ENCODE results near the gene PRDX6. TPM values are rescaled to one million over a fixed set of nuclear protein-coding genes. Genes with fewer than 3 reads are reported as not detected.

The PRDX6 gene
- total RNA-seq, 1 experiment from 2014 or later: 533 TPM

- no peak overlapping the region for H4K91ac ChIP-seq (ENCODE audit: insufficient read length, low read depth, low read length)
- no peak overlapping the region for H2AFZ ChIP-seq (ENCODE audit: low read length)
- H3K18ac ChIP-seq (ENCODE audit: insufficient read length, low read depth, low read length): no peak overlapping the region
- no CpG with 5 or more reads among the region's 2 CpGs for WGBS (ENCODE audit: extremely low coverage, insufficient read length, low lambda C conversion rate)
- H3K4ac ChIP-seq (ENCODE audit: low read depth, low read length): no peak overlapping the region
- H3K23me2 ChIP-seq (ENCODE audit: insufficient read length, low read depth, low read length, poor library complexity, severe bottlenecking): no peaks in the 10 kb centered on the region
- H2BK120ac ChIP-seq (ENCODE audit: low read depth, low read length, poor library complexity, severe bottlenecking): no peak overlapping the region
- H4K20me1 ChIP-seq (ENCODE audit: control insufficient read depth, insufficient read depth, insufficient read length): no peaks in the 10 kb centered on the region
- no peak overlapping the region for H4K8ac ChIP-seq (replicated peaks; ENCODE audit: insufficient read length, low read depth, low read length)
- peaks cover under 1 to 3% of the 10 kb centered on the region in 2 experiments; a peak in 3 of 5 replicates for H3K9me3 Mint-ChIP-seq
- peaks cover 0 to 2% (median 2%) of the 10 kb centered on the region in 3 experiments; a peak in 4 of 7 replicates for H3K36me3 Mint-ChIP-seq (ENCODE audit: insufficient read depth in 1 of 3, low read depth in 3 of 3)
- no peak overlapping the region for H2BK15ac ChIP-seq (ENCODE audit: low read depth, low read length)
- H2BK12ac ChIP-seq (ENCODE audit: insufficient read length, low read depth, low read length): no peak overlapping the region
- H2BK20ac ChIP-seq (ENCODE audit: low read depth, low read length, poor library complexity, severe bottlenecking): no peak overlapping the region
- H3K23ac ChIP-seq (ENCODE audit: insufficient read length, low read depth, low read length): no peak overlapping the region
- no peak overlapping the region for H2BK5ac ChIP-seq (ENCODE audit: insufficient read length, low read length)
- no peak for TF ChIP-seq CTCF (conservative IDR thresholded peaks at IDR 0.05)
- no peaks in the 10 kb centered on the region for H3K79me2 ChIP-seq (ENCODE audit: insufficient read depth, low read length)
- no peak overlapping the region for H3K27ac Mint-ChIP-seq
- H3K27me3 Mint-ChIP-seq (ENCODE audit: low read depth): no peaks in the 10 kb centered on the region
- no peaks in the 10 kb centered on the region for H3K9me3 ChIP-seq (ENCODE audit: control insufficient read depth, low read depth, low read length)
- H3K4me3 Mint-ChIP-seq: no peak overlapping the region
- no peak overlapping the region for H2AK5ac ChIP-seq (ENCODE audit: insufficient read length, low read length)
- H3K4me1 ChIP-seq (ENCODE audit: insufficient read depth, low read length): peaks cover 4% of the 10 kb centered on the region; the same call in 1 of the 2 replicates
- H3T11ph ChIP-seq (ENCODE audit: low read length): no peak overlapping the region
- H3K56ac ChIP-seq (ENCODE audit: insufficient read length, low read depth, low read length): no peak overlapping the region
- no peak for DNase-seq
- no peaks in the 10 kb centered on the region for H3K79me1 ChIP-seq (ENCODE audit: insufficient read depth, low read depth, low read length, poor library complexity, severe bottlenecking)
- peaks cover 18 to 20% of the 10 kb centered on the region in 2 experiments for H3K4me1 Mint-ChIP-seq
- H3K27ac ChIP-seq (ENCODE audit: insufficient read length, low read depth, low read length): no peak overlapping the region
- no peak overlapping the region for H4K5ac ChIP-seq (ENCODE audit: insufficient read length, low read depth, low read length)
- no peak overlapping the region for H3K4me2 ChIP-seq (ENCODE audit: insufficient read depth, insufficient read length, low read length)
- no peak overlapping the region for H3K14ac ChIP-seq (ENCODE audit: insufficient read depth, low read length)
- no peak overlapping the region for H3K9ac ChIP-seq (ENCODE audit: extremely low read depth, insufficient read length, low read length)
- H3K27me3 ChIP-seq (ENCODE audit: insufficient read depth, low read length): no peaks in the 10 kb centered on the region
Measured at GRCh38 chr1:173508541-173508940, 31.4 kb downstream of the PRDX6 start.
